Spleen (tissue), 7 donors: ENCODE measurements around the gene PATE2.

ENCODE experiments used
- CTCF ChIP-seq, 11 experiments: fragments of 200-600 bp in 7 of 11; fragments of 450-650 bp in 4 of 11; sonication (generic) in 4 of 11; IDR thresholded peaks in 8 of 11; conservative IDR thresholded peaks in 3 of 11; 1 replicate in 7 of 11; 2 replicates in 4 of 11; pipeline versions ENCODE4 v1.4.0 to v1.8.0; 2016 to 2021; ENCODE audit warnings: antibody characterized with exemption in 11 of 11, inconsistent platforms in 4 of 11, mild to moderate bottlenecking in 1 of 11
- POLR2A ChIP-seq, 3 donors: fragments of 450-650 bp; IDR thresholded peaks; one replicate each; pipeline ENCODE4 v1.5.1; 2017; ENCODE audit warnings: antibody characterized with exemption in 3 of 3, mild to moderate bottlenecking in 1 of 3
- donor health status: DM: no; HTN: no; CAD: no; lungs with moderate emphysema.
- donor health status: DM: no; HTN: no; CAD: no.
- donor health status: DM: no; HTN: no; CAD: no.

DNA sequence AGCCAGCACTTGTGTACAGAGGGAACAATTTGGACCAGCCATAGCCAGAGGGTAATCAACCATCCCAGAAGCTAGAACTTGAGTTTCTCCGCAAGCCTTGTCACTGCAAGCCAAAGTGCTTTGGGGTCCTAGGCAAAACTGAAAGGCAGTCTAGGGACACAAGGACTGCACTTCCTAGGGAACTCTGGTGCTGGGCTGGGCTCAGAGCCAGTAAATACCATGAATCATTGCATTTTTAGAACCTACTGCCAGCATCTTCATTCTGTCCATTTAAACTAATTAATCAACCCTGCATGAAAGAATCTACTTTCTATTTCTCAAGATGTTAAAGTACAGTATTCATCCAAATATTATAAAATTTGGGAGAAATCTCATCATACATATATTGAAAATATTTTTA, 29.3 kb upstream of the PATE2 start:
- TF ChIP-seq POLR2A (IDR thresholded peaks at IDR 0.05) (no peak), CTCF (IDR thresholded peaks at IDR 0.05 in 8 of 11, conservative IDR thresholded peaks at IDR 0.05 in 3 of 11) (no peak)
